ENCODE measurements around the gene GPN1. TPM values are rescaled to one million over a fixed set of nuclear protein-coding genes. Genes with fewer than 3 reads are reported as not detected.

The GPN1 gene
- polyA plus RNA-seq, 2 of the 4 experiments (the other 2 are of a cell fraction): 59.8 to 98.9 TPM

DNA sequence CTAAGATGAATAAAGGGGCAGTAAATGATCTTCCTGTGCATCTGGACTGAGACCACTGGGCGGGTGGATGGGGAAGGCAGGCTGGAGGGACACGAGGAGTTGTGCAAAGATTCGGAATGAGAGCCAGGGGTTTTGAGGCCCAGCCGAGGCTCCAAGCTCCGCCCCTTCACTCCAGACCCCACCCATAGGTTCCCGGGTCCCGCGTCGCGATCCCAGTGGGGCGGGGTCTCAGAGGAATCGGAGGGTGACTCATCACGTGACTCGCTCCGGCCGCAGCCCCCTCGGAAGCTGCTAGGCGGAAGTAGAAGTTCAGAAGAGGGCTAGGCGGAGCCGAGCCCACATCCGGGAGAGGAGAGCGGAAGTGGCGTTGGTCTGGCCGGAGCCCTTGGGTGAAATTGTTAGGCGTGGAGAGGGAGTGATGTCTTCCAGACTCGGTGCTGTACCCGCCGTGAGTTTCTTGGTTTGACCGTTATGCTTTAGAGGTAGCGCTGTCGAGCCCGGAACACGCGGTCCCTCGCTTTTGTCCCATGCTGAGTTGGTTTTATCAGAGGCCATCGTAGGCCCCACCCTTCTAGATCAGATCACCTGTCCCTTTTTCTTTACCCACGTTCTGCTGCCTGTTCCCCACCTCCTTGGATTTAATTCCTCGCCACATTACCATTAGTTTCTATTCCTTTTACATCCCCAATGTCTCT lies 46.0 kb upstream of the GPN1 start, which contains the start of gene ZNF512 (continued):
- TF ChIP-seq RARB (CRISPR knock-in tag; IDR thresholded peaks at IDR 0.05) (peak; percentile 20; the same call in 1 of the 2 replicates), NR3C1 (IDR thresholded peaks at IDR 0.05) (no peak), EHMT2 (IDR thresholded peaks at IDR 0.05; ENCODE audit: low read depth) (0 out of 2 replicates have a peak, but pooled peaks have one; percentile 48), HOXA7 (CRISPR knock-in tag; IDR thresholded peaks at IDR 0.05) (no peak), MYC (IDR thresholded peaks at IDR 0.05; ENCODE audit: borderline replicate concordance, low read length) (peak; percentile 35; the same call in 1 of the 2 replicates), GATA3 (IDR thresholded peaks at IDR 0.05; ENCODE audit: borderline replicate concordance) (no peak), JUN (IDR thresholded peaks at IDR 0.05) (peak in 1 of 2 experiments; percentile 85; a peak in 3 of 5 replicates), HEYL (CRISPR knock-in tag; IDR thresholded peaks at IDR 0.05) (no peak), POLR2A (IDR thresholded peaks at IDR 0.05; ENCODE audit: low read length) (peak; percentile 69), PHF8 (IDR thresholded peaks at IDR 0.05; ENCODE audit: borderline replicate concordance, low read depth) (peak; percentile 98), CTCF (IDR thresholded peaks at IDR 0.05) (no peak), ELK1 (IDR thresholded peaks at IDR 0.05; ENCODE audit: low read depth, low read length) (no peak), CEBPB (IDR thresholded peaks at IDR 0.05) (no peak), E2F6 (IDR thresholded peaks at IDR 0.05; ENCODE audit: borderline replicate concordance, low read depth) (peak; percentile 76)
- TF ChIP-seq, protein P1, sequence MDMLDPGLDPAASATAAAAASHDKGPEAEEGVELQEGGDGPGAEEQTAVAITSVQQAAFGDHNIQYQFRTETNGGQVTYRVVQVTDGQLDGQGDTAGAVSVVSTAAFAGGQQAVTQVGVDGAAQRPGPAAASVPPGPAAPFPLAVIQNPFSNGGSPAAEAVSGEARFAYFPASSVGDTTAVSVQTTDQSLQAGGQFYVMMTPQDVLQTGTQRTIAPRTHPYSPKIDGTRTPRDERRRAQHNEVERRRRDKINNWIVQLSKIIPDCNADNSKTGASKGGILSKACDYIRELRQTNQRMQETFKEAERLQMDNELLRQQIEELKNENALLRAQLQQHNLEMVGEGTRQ (IDR thresholded peaks at IDR 0.05): peak; percentile 96
- TF ChIP-seq, protein P2, sequence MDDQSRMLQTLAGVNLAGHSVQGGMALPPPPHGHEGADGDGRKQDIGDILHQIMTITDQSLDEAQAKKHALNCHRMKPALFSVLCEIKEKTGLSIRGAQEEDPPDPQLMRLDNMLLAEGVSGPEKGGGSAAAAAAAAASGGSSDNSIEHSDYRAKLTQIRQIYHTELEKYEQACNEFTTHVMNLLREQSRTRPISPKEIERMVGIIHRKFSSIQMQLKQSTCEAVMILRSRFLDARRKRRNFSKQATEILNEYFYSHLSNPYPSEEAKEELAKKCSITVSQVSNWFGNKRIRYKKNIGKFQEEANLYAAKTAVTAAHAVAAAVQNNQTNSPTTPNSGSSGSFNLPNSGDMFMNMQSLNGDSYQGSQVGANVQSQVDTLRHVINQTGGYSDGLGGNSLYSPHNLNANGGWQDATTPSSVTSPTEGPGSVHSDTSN (IDR thresholded peaks at IDR 0.05): no peak
- TF ChIP-seq, protein P3, sequence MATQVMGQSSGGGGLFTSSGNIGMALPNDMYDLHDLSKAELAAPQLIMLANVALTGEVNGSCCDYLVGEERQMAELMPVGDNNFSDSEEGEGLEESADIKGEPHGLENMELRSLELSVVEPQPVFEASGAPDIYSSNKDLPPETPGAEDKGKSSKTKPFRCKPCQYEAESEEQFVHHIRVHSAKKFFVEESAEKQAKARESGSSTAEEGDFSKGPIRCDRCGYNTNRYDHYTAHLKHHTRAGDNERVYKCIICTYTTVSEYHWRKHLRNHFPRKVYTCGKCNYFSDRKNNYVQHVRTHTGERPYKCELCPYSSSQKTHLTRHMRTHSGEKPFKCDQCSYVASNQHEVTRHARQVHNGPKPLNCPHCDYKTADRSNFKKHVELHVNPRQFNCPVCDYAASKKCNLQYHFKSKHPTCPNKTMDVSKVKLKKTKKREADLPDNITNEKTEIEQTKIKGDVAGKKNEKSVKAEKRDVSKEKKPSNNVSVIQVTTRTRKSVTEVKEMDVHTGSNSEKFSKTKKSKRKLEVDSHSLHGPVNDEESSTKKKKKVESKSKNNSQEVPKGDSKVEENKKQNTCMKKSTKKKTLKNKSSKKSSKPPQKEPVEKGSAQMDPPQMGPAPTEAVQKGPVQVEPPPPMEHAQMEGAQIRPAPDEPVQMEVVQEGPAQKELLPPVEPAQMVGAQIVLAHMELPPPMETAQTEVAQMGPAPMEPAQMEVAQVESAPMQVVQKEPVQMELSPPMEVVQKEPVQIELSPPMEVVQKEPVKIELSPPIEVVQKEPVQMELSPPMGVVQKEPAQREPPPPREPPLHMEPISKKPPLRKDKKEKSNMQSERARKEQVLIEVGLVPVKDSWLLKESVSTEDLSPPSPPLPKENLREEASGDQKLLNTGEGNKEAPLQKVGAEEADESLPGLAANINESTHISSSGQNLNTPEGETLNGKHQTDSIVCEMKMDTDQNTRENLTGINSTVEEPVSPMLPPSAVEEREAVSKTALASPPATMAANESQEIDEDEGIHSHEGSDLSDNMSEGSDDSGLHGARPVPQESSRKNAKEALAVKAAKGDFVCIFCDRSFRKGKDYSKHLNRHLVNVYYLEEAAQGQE (IDR thresholded peaks at IDR 0.05): no peak
- TF ChIP-seq, protein P4, sequence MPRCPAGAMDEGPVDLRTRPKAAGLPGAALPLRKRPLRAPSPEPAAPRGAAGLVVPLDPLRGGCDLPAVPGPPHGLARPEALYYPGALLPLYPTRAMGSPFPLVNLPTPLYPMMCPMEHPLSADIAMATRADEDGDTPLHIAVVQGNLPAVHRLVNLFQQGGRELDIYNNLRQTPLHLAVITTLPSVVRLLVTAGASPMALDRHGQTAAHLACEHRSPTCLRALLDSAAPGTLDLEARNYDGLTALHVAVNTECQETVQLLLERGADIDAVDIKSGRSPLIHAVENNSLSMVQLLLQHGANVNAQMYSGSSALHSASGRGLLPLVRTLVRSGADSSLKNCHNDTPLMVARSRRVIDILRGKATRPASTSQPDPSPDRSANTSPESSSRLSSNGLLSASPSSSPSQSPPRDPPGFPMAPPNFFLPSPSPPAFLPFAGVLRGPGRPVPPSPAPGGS (IDR thresholded peaks at IDR 0.05): peak; percentile 71; the same call in 1 of the 3 replicates

All from A549 (cell line).